HCEC 1CT (cell line): Measurements from ENCODE around the gene P3H1.

Experiments used
- DNase-seq: peaks from one replicate; pipeline ENCODE4 v3.0.0-alpha.2; 2017

The P3H1 gene

GRCh38 chr1:42743317-42744147 lies 23.3 kb downstream of the P3H1 start:
- no peak for DNase-seq

GRCh38 chr1:42742617-42743316 lies 24.1 kb downstream of the P3H1 start:
- no peak for DNase-seq

- no peak for DNase-seq
These were observed 24.7 kb downstream of the P3H1 start for GRCh38 chr1:42742141-42742540.

- DNase-seq = no peak
These were observed 25.1 kb downstream of the P3H1 start for GRCh38 chr1:42741706-42742105.

GRCh38 chr1:42740851-42741580 lies 25.8 kb downstream of the P3H1 start:
- DNase-seq = no peak

- DNase-seq = no peak
These were observed 26.8 kb downstream of the P3H1 start, which contains the start of gene CLDN19 for GRCh38 chr1:42739753-42740700. Gene CLDN19 (minus strand): TSS chr1:42740236. CDS start chr1:42740063, 173 bp downstream.

- no peak for DNase-seq
These were observed 28.1 kb downstream of the P3H1 start for GRCh38 chr1:42738678-42739226.

- no peak for DNase-seq
These were observed 28.7 kb downstream of the P3H1 start for GRCh38 chr1:42737986-42738677.

- no peak for DNase-seq
These were observed 29.6 kb downstream of the P3H1 start for GRCh38 chr1:42737257-42737656.

GRCh38 chr1:42736571-42737200 lies 30.1 kb downstream of the P3H1 start:
- no peak for DNase-seq

GRCh38 chr1:42736152-42736551 lies 30.7 kb downstream of the P3H1 start:
- DNase-seq = peak; percentile 34

GRCh38 chr1:42735477-42736105 lies 31.2 kb downstream of the P3H1 start:
- no peak for DNase-seq

- no peak for DNase-seq
These were observed 31.8 kb downstream of the P3H1 start for GRCh38 chr1:42735056-42735455.

- DNase-seq = no peak
These were observed 32.4 kb downstream of the P3H1 start for GRCh38 chr1:42734201-42735035.

- no peak for DNase-seq
These were observed 33.2 kb downstream of the P3H1 start for GRCh38 chr1:42733415-42734200.

GRCh38 chr1:42732126-42732680 lies 34.6 kb downstream of the P3H1 start:
- DNase-seq = no peak

- DNase-seq = no peak
These were observed 35.2 kb downstream of the P3H1 start for GRCh38 chr1:42731585-42731984.

GRCh38 chr1:42730988-42731387 lies 35.8 kb downstream of the P3H1 start:
- DNase-seq = no peak
